ENCODE results near the gene CCDC97. TPM values are rescaled to one million over a fixed set of nuclear protein-coding genes. Genes with fewer than 3 reads are reported as not detected.
A peak's percentile ranks its signal among the peaks of the same experiment; 100 is the strongest.

The CCDC97 gene
- polyA plus RNA-seq, 1 of the 3 experiments (the other 2 are of a cell fraction): 9.6 TPM

DNA sequence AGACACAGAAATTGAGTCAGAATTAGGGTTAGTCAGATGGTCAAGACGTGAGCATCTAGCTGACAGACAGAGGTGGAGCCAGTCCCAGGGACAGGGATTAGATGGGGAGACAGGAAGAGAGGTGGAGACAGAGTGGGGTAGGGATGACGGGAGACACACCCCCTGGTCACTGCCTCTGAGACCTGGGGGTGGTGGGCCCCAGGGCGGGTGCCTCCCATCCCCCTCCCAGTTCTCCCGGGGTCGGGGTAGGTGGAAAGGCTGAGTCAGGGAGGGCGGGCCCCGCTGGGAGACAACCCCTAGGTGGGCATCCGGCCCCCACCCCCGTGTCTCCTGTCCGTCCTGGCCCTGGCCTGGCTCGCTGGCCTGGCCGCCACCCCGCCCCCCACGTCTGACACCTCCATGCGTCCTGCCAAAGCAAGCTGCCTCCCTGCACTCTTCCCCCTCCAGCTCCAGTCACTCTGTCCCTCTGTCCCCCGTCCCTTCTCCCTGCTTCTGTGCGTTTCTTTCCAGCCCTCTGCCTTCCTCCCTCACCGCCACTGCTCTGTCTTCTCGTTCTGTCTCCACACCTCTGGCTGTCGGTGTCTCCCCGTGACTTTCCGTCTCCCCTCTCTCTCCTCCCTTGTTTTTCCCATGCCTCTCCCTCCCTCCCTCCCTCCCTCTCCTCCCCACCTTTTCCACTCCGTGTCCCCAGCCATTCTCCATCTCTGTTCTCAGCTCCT is 15.1 kb downstream of the CCDC97 start (continued):
- TF ChIP-seq, protein P1, sequence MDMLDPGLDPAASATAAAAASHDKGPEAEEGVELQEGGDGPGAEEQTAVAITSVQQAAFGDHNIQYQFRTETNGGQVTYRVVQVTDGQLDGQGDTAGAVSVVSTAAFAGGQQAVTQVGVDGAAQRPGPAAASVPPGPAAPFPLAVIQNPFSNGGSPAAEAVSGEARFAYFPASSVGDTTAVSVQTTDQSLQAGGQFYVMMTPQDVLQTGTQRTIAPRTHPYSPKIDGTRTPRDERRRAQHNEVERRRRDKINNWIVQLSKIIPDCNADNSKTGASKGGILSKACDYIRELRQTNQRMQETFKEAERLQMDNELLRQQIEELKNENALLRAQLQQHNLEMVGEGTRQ (IDR thresholded peaks at IDR 0.05; ENCODE audit: borderline replicate concordance, low read depth, low read length): no peak
- no peak for TF ChIP-seq FOXJ3 (CRISPR knock-in tag; IDR thresholded peaks at IDR 0.05)
- no peak for TF ChIP-seq YY1 (IDR thresholded peaks at IDR 0.05; ENCODE audit: low read depth)
- TF ChIP-seq, protein P2, sequence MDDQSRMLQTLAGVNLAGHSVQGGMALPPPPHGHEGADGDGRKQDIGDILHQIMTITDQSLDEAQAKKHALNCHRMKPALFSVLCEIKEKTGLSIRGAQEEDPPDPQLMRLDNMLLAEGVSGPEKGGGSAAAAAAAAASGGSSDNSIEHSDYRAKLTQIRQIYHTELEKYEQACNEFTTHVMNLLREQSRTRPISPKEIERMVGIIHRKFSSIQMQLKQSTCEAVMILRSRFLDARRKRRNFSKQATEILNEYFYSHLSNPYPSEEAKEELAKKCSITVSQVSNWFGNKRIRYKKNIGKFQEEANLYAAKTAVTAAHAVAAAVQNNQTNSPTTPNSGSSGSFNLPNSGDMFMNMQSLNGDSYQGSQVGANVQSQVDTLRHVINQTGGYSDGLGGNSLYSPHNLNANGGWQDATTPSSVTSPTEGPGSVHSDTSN (IDR thresholded peaks at IDR 0.05): peak; percentile 46
- TF ChIP-seq TCF12 (IDR thresholded peaks at IDR 0.05): peak; percentile 27

DNA sequence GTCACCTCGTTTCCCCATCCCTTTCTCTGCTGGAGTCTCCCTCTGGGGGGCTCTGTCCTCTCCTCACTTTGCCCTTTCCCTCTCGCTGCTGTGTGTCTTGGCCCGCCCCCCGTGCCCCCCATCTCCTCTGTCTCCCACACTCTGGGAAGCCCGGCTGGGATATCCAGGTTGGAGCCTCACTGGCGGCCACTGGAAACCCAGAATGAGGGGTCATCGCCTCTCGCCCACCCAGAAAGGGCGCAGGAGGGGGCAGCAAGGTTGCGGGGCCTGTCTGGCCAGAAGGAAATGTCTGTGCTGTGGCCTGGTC is 15.6 kb downstream of the CCDC97 start:
- WGBS (ENCODE audit: low lambda C conversion rate): 27% methylated on average over 9 of the region's 10 CpGs
- H3K4me2 ChIP-seq: peak overlapping the region; percentile 82
- no peaks in the 10 kb centered on the region for H4K20me1 ChIP-seq (ENCODE audit: insufficient read depth)
- peak overlapping the region; percentile 75 to 100 for H3K27ac ChIP-seq (ENCODE audit: low read depth in 2 of 2, low read length in 1 of 2)
- H3K79me2 ChIP-seq (ENCODE audit: insufficient read depth): peaks cover 56% of the 10 kb centered on the region
- H3K9me2 ChIP-seq: no peaks in the 10 kb centered on the region
- H2AFZ ChIP-seq (ENCODE audit: low read depth): no peak overlapping the region
- no peak for TF ChIP-seq YY1 (IDR thresholded peaks at IDR 0.05; ENCODE audit: low read depth)
- TF ChIP-seq RFX5 (IDR thresholded peaks at IDR 0.05; ENCODE audit: low read length): no peak
- TF ChIP-seq ELF1 (IDR thresholded peaks at IDR 0.05): no peak
- TF ChIP-seq JUND (IDR thresholded peaks at IDR 0.05): no peak
- no peak for TF ChIP-seq GATA2 (CRISPR knock-in tag; IDR thresholded peaks at IDR 0.05)
- no peak for TF ChIP-seq FOXJ3 (CRISPR knock-in tag; IDR thresholded peaks at IDR 0.05)
- no peak for TF ChIP-seq FOXM1 (IDR thresholded peaks at IDR 0.05; ENCODE audit: low read depth)
- TF ChIP-seq, protein P3, sequence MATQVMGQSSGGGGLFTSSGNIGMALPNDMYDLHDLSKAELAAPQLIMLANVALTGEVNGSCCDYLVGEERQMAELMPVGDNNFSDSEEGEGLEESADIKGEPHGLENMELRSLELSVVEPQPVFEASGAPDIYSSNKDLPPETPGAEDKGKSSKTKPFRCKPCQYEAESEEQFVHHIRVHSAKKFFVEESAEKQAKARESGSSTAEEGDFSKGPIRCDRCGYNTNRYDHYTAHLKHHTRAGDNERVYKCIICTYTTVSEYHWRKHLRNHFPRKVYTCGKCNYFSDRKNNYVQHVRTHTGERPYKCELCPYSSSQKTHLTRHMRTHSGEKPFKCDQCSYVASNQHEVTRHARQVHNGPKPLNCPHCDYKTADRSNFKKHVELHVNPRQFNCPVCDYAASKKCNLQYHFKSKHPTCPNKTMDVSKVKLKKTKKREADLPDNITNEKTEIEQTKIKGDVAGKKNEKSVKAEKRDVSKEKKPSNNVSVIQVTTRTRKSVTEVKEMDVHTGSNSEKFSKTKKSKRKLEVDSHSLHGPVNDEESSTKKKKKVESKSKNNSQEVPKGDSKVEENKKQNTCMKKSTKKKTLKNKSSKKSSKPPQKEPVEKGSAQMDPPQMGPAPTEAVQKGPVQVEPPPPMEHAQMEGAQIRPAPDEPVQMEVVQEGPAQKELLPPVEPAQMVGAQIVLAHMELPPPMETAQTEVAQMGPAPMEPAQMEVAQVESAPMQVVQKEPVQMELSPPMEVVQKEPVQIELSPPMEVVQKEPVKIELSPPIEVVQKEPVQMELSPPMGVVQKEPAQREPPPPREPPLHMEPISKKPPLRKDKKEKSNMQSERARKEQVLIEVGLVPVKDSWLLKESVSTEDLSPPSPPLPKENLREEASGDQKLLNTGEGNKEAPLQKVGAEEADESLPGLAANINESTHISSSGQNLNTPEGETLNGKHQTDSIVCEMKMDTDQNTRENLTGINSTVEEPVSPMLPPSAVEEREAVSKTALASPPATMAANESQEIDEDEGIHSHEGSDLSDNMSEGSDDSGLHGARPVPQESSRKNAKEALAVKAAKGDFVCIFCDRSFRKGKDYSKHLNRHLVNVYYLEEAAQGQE (IDR thresholded peaks at IDR 0.05; ENCODE audit: low read depth, low read length): no peak
- TF ChIP-seq, protein P4, sequence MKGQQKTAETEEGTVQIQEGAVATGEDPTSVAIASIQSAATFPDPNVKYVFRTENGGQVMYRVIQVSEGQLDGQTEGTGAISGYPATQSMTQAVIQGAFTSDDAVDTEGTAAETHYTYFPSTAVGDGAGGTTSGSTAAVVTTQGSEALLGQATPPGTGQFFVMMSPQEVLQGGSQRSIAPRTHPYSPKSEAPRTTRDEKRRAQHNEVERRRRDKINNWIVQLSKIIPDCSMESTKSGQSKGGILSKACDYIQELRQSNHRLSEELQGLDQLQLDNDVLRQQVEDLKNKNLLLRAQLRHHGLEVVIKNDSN (IDR thresholded peaks at IDR 0.05; ENCODE audit: borderline replicate concordance, low read depth): no peak
- TF ChIP-seq RXRA (IDR thresholded peaks at IDR 0.05; ENCODE audit: borderline replicate concordance, low read depth): no peak
- TF ChIP-seq SIN3A (IDR thresholded peaks at IDR 0.05; ENCODE audit: borderline replicate concordance, low read depth, low read length): no peak
- TF ChIP-seq, protein P5, sequence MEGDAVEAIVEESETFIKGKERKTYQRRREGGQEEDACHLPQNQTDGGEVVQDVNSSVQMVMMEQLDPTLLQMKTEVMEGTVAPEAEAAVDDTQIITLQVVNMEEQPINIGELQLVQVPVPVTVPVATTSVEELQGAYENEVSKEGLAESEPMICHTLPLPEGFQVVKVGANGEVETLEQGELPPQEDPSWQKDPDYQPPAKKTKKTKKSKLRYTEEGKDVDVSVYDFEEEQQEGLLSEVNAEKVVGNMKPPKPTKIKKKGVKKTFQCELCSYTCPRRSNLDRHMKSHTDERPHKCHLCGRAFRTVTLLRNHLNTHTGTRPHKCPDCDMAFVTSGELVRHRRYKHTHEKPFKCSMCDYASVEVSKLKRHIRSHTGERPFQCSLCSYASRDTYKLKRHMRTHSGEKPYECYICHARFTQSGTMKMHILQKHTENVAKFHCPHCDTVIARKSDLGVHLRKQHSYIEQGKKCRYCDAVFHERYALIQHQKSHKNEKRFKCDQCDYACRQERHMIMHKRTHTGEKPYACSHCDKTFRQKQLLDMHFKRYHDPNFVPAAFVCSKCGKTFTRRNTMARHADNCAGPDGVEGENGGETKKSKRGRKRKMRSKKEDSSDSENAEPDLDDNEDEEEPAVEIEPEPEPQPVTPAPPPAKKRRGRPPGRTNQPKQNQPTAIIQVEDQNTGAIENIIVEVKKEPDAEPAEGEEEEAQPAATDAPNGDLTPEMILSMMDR (IDR thresholded peaks at IDR 0.05): no peak
- no peak for TF ChIP-seq SMC3 (IDR thresholded peaks at IDR 0.05; ENCODE audit: low read depth, low read length)
- TF ChIP-seq NFIC (IDR thresholded peaks at IDR 0.05; ENCODE audit: borderline replicate concordance): no peak
- TF ChIP-seq, protein P6, sequence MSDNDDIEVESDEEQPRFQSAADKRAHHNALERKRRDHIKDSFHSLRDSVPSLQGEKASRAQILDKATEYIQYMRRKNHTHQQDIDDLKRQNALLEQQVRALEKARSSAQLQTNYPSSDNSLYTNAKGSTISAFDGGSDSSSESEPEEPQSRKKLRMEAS (IDR thresholded peaks at IDR 0.05; ENCODE audit: low read depth): no peak
- TF ChIP-seq TEAD4 (IDR thresholded peaks at IDR 0.05; ENCODE audit: borderline replicate concordance, insufficient read depth): no peak
- no peak for TF ChIP-seq EP300 (IDR thresholded peaks at IDR 0.05; ENCODE audit: borderline replicate concordance in 1 of 2, low read depth in 1 of 2, low read length in 1 of 2)
- DNase-seq: no peak
- peaks cover 76% of the 10 kb centered on the region for H3F3A ChIP-seq (replicated peaks; ENCODE audit: insufficient read depth)
- peaks cover 7 to 31% of the 10 kb centered on the region in 2 experiments for H3K36me3 ChIP-seq (replicated peaks in 1 of 2; ENCODE audit: control insufficient read depth in 1 of 2, insufficient read depth in 2 of 2, low read length in 1 of 2)
- no peaks in the 10 kb centered on the region for H3K9me3 ChIP-seq
- H3K4me3 ChIP-seq (ENCODE audit: low read depth in 2 of 2, low read length in 1 of 2): peak overlapping the region; percentile 12 to 21; a peak in 3 of 4 replicates
- peak overlapping the region; percentile 78; the same call in 1 of the 2 replicates for H3K9ac ChIP-seq
- H3K4me1 ChIP-seq (ENCODE audit: control insufficient read depth in 1 of 2, insufficient read depth in 2 of 2, low read depth in 1 of 2, low read length in 1 of 2): peaks cover 53 to 59% of the 10 kb centered on the region in 2 experiments
- ChIA-PET POLR2A (interaction anchor here (0.6 to 2.1 kb wide), 3 partner anchors 15 to 233 kb away, joined by 3 to 5 read pairs (median 3); partner anchors contain the start of gene CCDC97), CTCF (interaction anchor here (1.2 to 6.9 kb wide), 3 partner anchors 18 to 121 kb away, joined by 3 to 54 read pairs (median 15); partner anchors contain the start of gene TGFB1)
- no peaks in the 10 kb centered on the region for H3K27me3 ChIP-seq (ENCODE audit: insufficient read depth)

Measured in SK-N-SH (cell line).